ENCODE measurements around the gene ZBTB16. TPM values are rescaled to one million over a fixed set of nuclear protein-coding genes. Genes with fewer than 3 reads are reported as not detected.

The ZBTB16 gene
- total RNA-seq, 1 experiment from 2014 or later = 0.21 TPM

- Histone ChIP-seq H3K36me3 (ENCODE audit: control insufficient read depth, insufficient read depth, low read length) (no peaks in the 10 kb centered on the region), H3K9me3 (ENCODE audit: control insufficient read depth, insufficient read depth, low read depth, low read length) (no peaks in the 10 kb centered on the region), H3K27ac (ENCODE audit: low read length) (no peak overlapping the region), H3K27me3 (ENCODE audit: control insufficient read depth, insufficient read depth, low read length) (peaks cover 18% of the 10 kb centered on the region), H3K4me1 (ENCODE audit: control insufficient read depth, insufficient read depth, low read length) (no peaks in the 10 kb centered on the region), H3K4me3 (ENCODE audit: low read depth in 2 of 2, low read length in 2 of 2) (no peak overlapping the region)
- ChIA-PET POLR2A (no interaction called here), CTCF (no interaction called here)
- intact Hi-C loops (cut with micrococcal nuclease; ENCODE audit: unreplicated experiment) = no loop called here
- no peak for TF ChIP-seq CTCF (IDR thresholded peaks at IDR 0.05)
- TF ChIP-seq REST (IDR thresholded peaks at IDR 0.05; ENCODE audit: insufficient read depth in 1 of 2, low read depth in 2 of 2, low read length in 1 of 2) = no peak
- no peak for TF ChIP-seq TCF7L2 (IDR thresholded peaks at IDR 0.05; ENCODE audit: low read depth, low read length)
- TF ChIP-seq SIN3A (IDR thresholded peaks at IDR 0.05; ENCODE audit: borderline replicate concordance, insufficient read depth, low read depth, low read length) = no peak
- no peak for TF ChIP-seq POLR2AphosphoS5 (IDR thresholded peaks at IDR 0.05; ENCODE audit: low read depth, low read length)
- in situ Hi-C loops (cut with HindIII; ENCODE audit: low pct_unique_long_range_greater_than_20kb, low sequenced_read_pairs) = no loop called here
- no TSS peak for BruUV-seq (replicated peaks)
- DNase-seq (ENCODE audit: low read depth, low spot score) (no peak), ATAC-seq (no peak)
These were observed 92.7 kb downstream of the ZBTB16 start for GRCh38 chr11:114152162-114152561.

GRCh38 chr11:114152785-114153184 is 93.3 kb downstream of the ZBTB16 start:
- DNase-seq (ENCODE audit: low read depth, low spot score) = no peak
- Histone ChIP-seq H3K36me3 (ENCODE audit: control insufficient read depth, insufficient read depth, low read length) (no peaks in the 10 kb centered on the region), H3K27ac (ENCODE audit: low read length) (no peak overlapping the region), H3K4me1 (ENCODE audit: control insufficient read depth, insufficient read depth, low read length) (no peaks in the 10 kb centered on the region), H3K27me3 (ENCODE audit: control insufficient read depth, insufficient read depth, low read length) (peaks cover 12% of the 10 kb centered on the region; the same call in 1 of the 2 replicates), H3K9me3 (ENCODE audit: control insufficient read depth, insufficient read depth, low read depth, low read length) (no peaks in the 10 kb centered on the region), H3K4me3 (ENCODE audit: low read depth in 2 of 2, low read length in 2 of 2) (no peak overlapping the region)
- intact Hi-C loops (cut with micrococcal nuclease; ENCODE audit: unreplicated experiment) = no loop called here
- ATAC-seq = no peak
- CTCF ChIA-PET = no interaction called here
- TF ChIP-seq TCF7L2 (IDR thresholded peaks at IDR 0.05; ENCODE audit: low read depth, low read length) = no peak
- no peak for TF ChIP-seq POLR2AphosphoS5 (IDR thresholded peaks at IDR 0.05; ENCODE audit: low read depth, low read length)
- TF ChIP-seq CTCF (IDR thresholded peaks at IDR 0.05) = no peak
- no peak for TF ChIP-seq SIN3A (IDR thresholded peaks at IDR 0.05; ENCODE audit: borderline replicate concordance, insufficient read depth, low read depth, low read length)
- no peak for TF ChIP-seq REST (IDR thresholded peaks at IDR 0.05; ENCODE audit: insufficient read depth in 1 of 2, low read depth in 2 of 2, low read length in 1 of 2)
- no TSS peak for BruUV-seq (replicated peaks)
- POLR2A ChIA-PET = no interaction called here
- in situ Hi-C loops (cut with HindIII; ENCODE audit: low pct_unique_long_range_greater_than_20kb, low sequenced_read_pairs) = no loop called here

Measured in Panc1 (cell line).